Measurements from ENCODE around the gene CLDN6. TPM values are rescaled to one million over a fixed set of nuclear protein-coding genes. Genes with fewer than 3 reads are reported as not detected.

CLDN6 gene
- total RNA-seq, 1 donor from 2014 or later = 0.47 TPM

DNA sequence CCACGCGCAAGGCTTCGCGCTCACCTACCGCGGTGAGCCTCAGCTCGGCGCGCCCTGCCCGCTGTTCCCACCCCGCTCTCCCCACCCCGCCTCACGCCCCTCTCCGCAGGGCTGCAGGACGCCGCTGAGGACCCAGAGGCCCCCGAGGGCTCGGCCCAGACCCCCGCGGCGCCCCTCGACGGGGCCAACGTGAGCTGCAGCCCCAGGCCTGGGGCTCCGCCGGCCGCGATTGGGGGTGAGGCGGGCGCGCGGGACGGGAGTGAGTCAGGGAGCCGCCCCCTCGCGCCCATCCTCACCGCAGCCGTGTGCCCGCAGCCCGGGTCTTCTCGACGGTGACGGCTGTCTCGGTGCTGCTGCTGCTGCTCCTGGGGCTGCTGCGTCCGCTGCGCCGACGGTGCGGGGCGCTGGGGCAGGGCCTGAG is 50.8 kb downstream of the CLDN6 start:
- H3K27me3 Mint-ChIP-seq (ENCODE audit: low read depth) = peaks cover 44% of the 10 kb centered on the region
- H3K4me1 Mint-ChIP-seq = peaks cover 25% of the 10 kb centered on the region
- TF ChIP-seq, protein P1, sequence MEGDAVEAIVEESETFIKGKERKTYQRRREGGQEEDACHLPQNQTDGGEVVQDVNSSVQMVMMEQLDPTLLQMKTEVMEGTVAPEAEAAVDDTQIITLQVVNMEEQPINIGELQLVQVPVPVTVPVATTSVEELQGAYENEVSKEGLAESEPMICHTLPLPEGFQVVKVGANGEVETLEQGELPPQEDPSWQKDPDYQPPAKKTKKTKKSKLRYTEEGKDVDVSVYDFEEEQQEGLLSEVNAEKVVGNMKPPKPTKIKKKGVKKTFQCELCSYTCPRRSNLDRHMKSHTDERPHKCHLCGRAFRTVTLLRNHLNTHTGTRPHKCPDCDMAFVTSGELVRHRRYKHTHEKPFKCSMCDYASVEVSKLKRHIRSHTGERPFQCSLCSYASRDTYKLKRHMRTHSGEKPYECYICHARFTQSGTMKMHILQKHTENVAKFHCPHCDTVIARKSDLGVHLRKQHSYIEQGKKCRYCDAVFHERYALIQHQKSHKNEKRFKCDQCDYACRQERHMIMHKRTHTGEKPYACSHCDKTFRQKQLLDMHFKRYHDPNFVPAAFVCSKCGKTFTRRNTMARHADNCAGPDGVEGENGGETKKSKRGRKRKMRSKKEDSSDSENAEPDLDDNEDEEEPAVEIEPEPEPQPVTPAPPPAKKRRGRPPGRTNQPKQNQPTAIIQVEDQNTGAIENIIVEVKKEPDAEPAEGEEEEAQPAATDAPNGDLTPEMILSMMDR (conservative IDR thresholded peaks at IDR 0.05) = no peak
- H3K4me3 Mint-ChIP-seq = no peak overlapping the region
- no peak for DNase-seq (ENCODE audit: low read depth, low spot score)
- H3K36me3 Mint-ChIP-seq (ENCODE audit: low read depth) = peaks cover 3% of the 10 kb centered on the region
- H3K27ac Mint-ChIP-seq (ENCODE audit: unreplicated experiment) = no peak overlapping the region
- H3K9me3 Mint-ChIP-seq = no peaks in the 10 kb centered on the region

DNA sequence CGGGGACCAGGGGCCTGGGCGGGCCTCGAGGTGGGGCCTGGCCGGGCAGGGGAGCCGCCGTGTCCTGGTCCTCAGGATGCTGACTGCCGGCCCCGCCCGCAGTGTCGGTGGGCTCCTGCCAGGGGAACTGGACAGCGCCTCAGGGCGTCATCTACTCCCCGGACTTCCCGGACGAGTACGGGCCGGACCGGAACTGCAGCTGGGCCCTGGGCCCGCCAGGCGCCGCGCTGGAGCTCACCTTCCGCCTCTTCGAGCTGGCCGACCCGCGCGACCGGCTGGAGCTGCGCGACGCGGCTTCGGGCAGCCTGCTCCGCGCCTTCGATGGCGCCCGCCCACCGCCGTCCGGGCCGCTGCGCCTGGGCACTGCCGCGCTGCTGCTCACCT is 51.2 kb downstream of the CLDN6 start:
- Mint-ChIP-seq H3K4me3 (no peak overlapping the region), H3K27me3 (ENCODE audit: low read depth) (peaks cover 44% of the 10 kb centered on the region), H3K4me1 (peaks cover 21% of the 10 kb centered on the region), H3K36me3 (ENCODE audit: low read depth) (no peaks in the 10 kb centered on the region), H3K9me3 (no peaks in the 10 kb centered on the region), H3K27ac (ENCODE audit: unreplicated experiment) (no peak overlapping the region)
- TF ChIP-seq, protein P1 (conservative IDR thresholded peaks at IDR 0.05) = no peak
- no peak for DNase-seq (ENCODE audit: low read depth, low spot score)

DNA sequence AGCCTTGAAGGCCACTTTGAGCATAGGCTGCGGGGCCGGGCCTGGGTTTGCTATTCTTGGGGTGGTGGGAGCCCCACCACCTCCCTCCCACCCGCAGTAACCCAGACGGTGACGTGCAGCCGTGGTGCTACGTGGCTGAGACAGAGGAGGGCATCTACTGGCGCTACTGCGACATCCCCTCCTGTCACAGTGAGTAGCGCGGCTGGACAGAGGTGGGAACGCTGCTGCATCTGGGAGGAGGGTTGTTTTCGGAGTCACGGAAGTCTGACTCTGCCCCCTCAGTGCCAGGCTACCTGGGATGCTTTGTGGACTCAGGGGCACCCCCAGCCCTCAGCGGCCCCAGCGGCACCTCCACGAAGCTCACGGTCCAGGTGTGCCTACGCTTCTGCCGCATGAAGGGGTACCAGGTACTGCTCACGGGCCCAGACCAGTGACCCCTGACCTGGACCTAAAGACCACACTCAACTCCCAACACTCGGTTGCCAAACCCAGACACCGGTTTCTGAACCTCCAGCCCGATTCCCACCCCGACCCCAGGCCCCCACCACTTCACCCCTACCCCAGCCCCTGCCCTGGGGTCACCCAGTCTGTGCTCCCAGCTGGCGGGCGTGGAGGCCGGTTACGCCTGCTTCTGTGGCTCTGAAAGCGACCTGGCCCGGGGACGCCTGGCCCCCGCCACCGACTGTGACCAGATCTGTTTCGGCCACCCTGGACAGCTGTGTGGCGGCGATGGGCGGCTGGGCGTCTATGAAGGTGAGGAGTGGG is 51.8 kb downstream of the CLDN6 start:
- H3K9me3 Mint-ChIP-seq = no peaks in the 10 kb centered on the region
- H3K4me1 Mint-ChIP-seq = peaks cover 21% of the 10 kb centered on the region
- H3K27me3 Mint-ChIP-seq (ENCODE audit: low read depth) = peaks cover 47% of the 10 kb centered on the region
- H3K27ac Mint-ChIP-seq (ENCODE audit: unreplicated experiment) = no peak overlapping the region
- no peak for DNase-seq (ENCODE audit: low read depth, low spot score)
- H3K36me3 Mint-ChIP-seq (ENCODE audit: low read depth) = no peaks in the 10 kb centered on the region
- TF ChIP-seq, protein P1 (conservative IDR thresholded peaks at IDR 0.05) = no peak
- peak overlapping the region; percentile 47 for H3K4me3 Mint-ChIP-seq

Other genes with a start within 250 kb of the CLDN6 start
- gene ELOB, start 240.9 kb downstream of the CLDN6 start, total RNA-seq = 249 and 261 TPM in 2 replicates
- gene PRSS33, start 230.6 kb downstream of the CLDN6 start, total RNA-seq = 0.23 and 0.39 TPM in 2 replicates
- not detected in 2 replicates for gene PRSS41, start 219.7 kb downstream of the CLDN6 start, total RNA-seq
- gene PRSS21, start 200.9 kb downstream of the CLDN6 start, total RNA-seq = not detected in 2 replicates
- not detected in 2 replicates for gene ZG16B, start 187.9 kb downstream of the CLDN6 start, total RNA-seq
- gene PRSS22, start 160.0 kb downstream of the CLDN6 start, total RNA-seq = not detected in 2 replicates
- 32.3 and 32.4 TPM in 2 replicates for gene FLYWCH2, start 135.0 kb downstream of the CLDN6 start, total RNA-seq
- 26.4 and 26.7 TPM in 2 replicates for gene FLYWCH1, start 106.3 kb downstream of the CLDN6 start, total RNA-seq
- 1.0 TPM in 2 replicates for gene KREMEN2, start 53.9 kb downstream of the CLDN6 start, total RNA-seq
- gene PAQR4, start 48.8 kb downstream of the CLDN6 start, total RNA-seq = 53.3 and 53.4 TPM in 2 replicates
- gene PKMYT1, start 37.7 kb downstream of the CLDN6 start, total RNA-seq = 80.1 and 82.2 TPM in 2 replicates
- not detected in 2 replicates for gene CLDN9, start 5.3 kb downstream of the CLDN6 start, total RNA-seq
- gene TNFRSF12A, start 2.2 kb upstream of the CLDN6 start, total RNA-seq = 3.1 and 3.5 TPM in 2 replicates
- 23.7 and 28.6 TPM in 2 replicates for gene HCFC1R1, start 5.8 kb upstream of the CLDN6 start, total RNA-seq
- gene THOC6, start 5.9 kb upstream of the CLDN6 start, total RNA-seq = 62.5 and 68.0 TPM in 2 replicates
- gene BICDL2, start 18.8 kb upstream of the CLDN6 start, total RNA-seq = not detected in 2 replicates
- gene MMP25, start 28.4 kb upstream of the CLDN6 start, total RNA-seq = 0.64 and 0.96 TPM in 2 replicates
- gene IL32, start 47.5 kb upstream of the CLDN6 start, total RNA-seq = not detected in 2 replicates
- gene ZSCAN10, start 81.1 kb upstream of the CLDN6 start, total RNA-seq = not detected in 2 replicates
- 19.7 and 21.1 TPM in 2 replicates for gene ZNF205, start 94.4 kb upstream of the CLDN6 start, total RNA-seq
- 14.9 and 15.9 TPM in 2 replicates for gene ZNF213, start 116.8 kb upstream of the CLDN6 start, total RNA-seq
- gene OR1F1, start 170.0 kb upstream of the CLDN6 start, total RNA-seq = 0.35 TPM in 1 of 2 replicates, not detected in the other
- 12.1 and 14.1 TPM in 2 replicates for gene ZNF200, start 217.0 kb upstream of the CLDN6 start, total RNA-seq
- not detected in 2 replicates for gene MEFV, start 238.4 kb upstream of the CLDN6 start, total RNA-seq

Data from neural crest cell (in vitro differentiated cells).